GM12892 (cell line): ENCODE results near the gene EXT2.

ENCODE experiments used
- POLR2A ChIP-seq: IDR thresholded peaks from 2 replicates; pipeline ENCODE4 v1.6.1; 2011; ENCODE audit warnings: low read depth, low read length, control low read depth
- POLR2AphosphoS5 ChIP-seq: IDR thresholded peaks from 2 replicates; pipeline ENCODE4 v1.6.1; 2011; ENCODE audit warnings: low read depth, low read length, control low read depth
- TAF1 ChIP-seq: IDR thresholded peaks from 2 replicates; pipeline ENCODE4 v1.6.1; 2011; ENCODE audit warnings: low read depth, mild to moderate bottlenecking, control low read depth, low read length, borderline replicate concordance

DNA sequence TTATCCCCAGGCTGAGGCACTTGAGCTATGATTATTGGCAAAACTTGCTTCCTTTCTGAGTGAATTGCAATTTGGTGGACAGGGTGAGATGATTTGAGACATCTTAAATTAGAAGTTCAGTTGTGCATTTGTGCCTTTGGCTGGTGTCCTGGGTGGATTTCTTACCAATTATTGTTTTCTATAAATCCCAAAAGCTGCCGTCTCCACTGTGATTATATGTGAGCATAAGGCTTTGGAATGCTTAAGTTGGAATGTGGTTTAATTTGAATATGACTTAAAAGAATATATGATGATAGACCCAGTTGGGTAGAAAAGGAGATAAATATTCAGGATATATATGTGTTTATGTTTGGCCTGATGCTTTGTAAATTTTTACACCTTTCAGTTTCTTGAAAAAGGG lies 70.0 kb downstream of the EXT2 start:
- TF ChIP-seq POLR2AphosphoS5 (no peak), POLR2A (no peak), TAF1 (no peak)
